HUES48 (cell line): ENCODE results near the gene BCAS3.

Experiments
- H3K27ac ChIP-seq: one replicate; pipeline ENCODE4 v1.7.0; 2013; ENCODE audit warnings: low read depth, low read length, inconsistent platforms
- H3K27me3 ChIP-seq: 2 replicates; pipeline ENCODE4 v1.6.1; 2013; ENCODE audit warnings: mild to moderate bottlenecking, low read length; ENCODE audit not compliant: control insufficient read depth, insufficient read depth
- H3K36me3 ChIP-seq: 2 replicates; pipeline ENCODE4 v1.6.1; 2013; ENCODE audit warnings: low read length; ENCODE audit not compliant: control insufficient read depth, insufficient read depth
- H3K4me1 ChIP-seq: 2 replicates; pipeline ENCODE4 v1.6.1; 2013; ENCODE audit warnings: mild to moderate bottlenecking, low read length; ENCODE audit not compliant: control insufficient read depth, insufficient read depth
- H3K4me3 ChIP-seq: 2 replicates; pipeline ENCODE4 v1.5.1; 2013; ENCODE audit warnings: mild to moderate bottlenecking, low read depth, low read length
- H3K9ac ChIP-seq: 2 replicates; pipeline ENCODE4 v1.6.1; 2013; ENCODE audit warnings: mild to moderate bottlenecking, low read depth, low read length, moderate library complexity
- H3K9me3 ChIP-seq: 2 replicates; pipeline ENCODE4 v1.6.1; 2013; ENCODE audit warnings: low read length; ENCODE audit not compliant: control insufficient read depth, insufficient read depth

The BCAS3 gene

GRCh38 chr17:61057257-61057656 lies 379.6 kb downstream of the BCAS3 start:
- Histone ChIP-seq H3K9ac (no peak overlapping the region), H3K4me3 (no peak overlapping the region), H3K9me3 (no peaks in the 10 kb centered on the region), H3K27ac (no peak overlapping the region), H3K27me3 (no peaks in the 10 kb centered on the region), H3K36me3 (no peaks in the 10 kb centered on the region), H3K4me1 (no peaks in the 10 kb centered on the region)

- Histone ChIP-seq H3K4me3 (no peak overlapping the region), H3K36me3 (no peaks in the 10 kb centered on the region), H3K27ac (no peak overlapping the region), H3K4me1 (no peaks in the 10 kb centered on the region), H3K9me3 (no peaks in the 10 kb centered on the region), H3K27me3 (no peaks in the 10 kb centered on the region), H3K9ac (no peak overlapping the region)
Measured at GRCh38 chr17:61058066-61058465, 380.4 kb downstream of the BCAS3 start.

GRCh38 chr17:61063528-61063927 lies 385.9 kb downstream of the BCAS3 start:
- H3K36me3 ChIP-seq: no peaks in the 10 kb centered on the region
- H3K9me3 ChIP-seq: no peaks in the 10 kb centered on the region
- H3K27me3 ChIP-seq: no peaks in the 10 kb centered on the region
- H3K27ac ChIP-seq: no peak overlapping the region
- no peak overlapping the region for H3K9ac ChIP-seq
- H3K4me3 ChIP-seq: no peak overlapping the region
- peaks cover 18% of the 10 kb centered on the region for H3K4me1 ChIP-seq

- no peak overlapping the region for H3K4me3 ChIP-seq
Measured at GRCh38 chr17:61064087-61064951, 386.7 kb downstream of the BCAS3 start.

GRCh38 chr17:61065263-61065773 lies 387.7 kb downstream of the BCAS3 start:
- no peak overlapping the region for H3K27ac ChIP-seq
- no peaks in the 10 kb centered on the region for H3K9me3 ChIP-seq

More at GRCh38 chr17:61064087-61064951, 386.7 kb downstream of the BCAS3 start:
- no peaks in the 10 kb centered on the region for H3K9me3 ChIP-seq
- H3K27ac ChIP-seq: no peak overlapping the region
- peaks cover 18% of the 10 kb centered on the region for H3K4me1 ChIP-seq
- H3K36me3 ChIP-seq: no peaks in the 10 kb centered on the region
- no peak overlapping the region for H3K9ac ChIP-seq
- H3K27me3 ChIP-seq: no peaks in the 10 kb centered on the region

GRCh38 chr17:61066062-61066461 lies 388.4 kb downstream of the BCAS3 start:
- Histone ChIP-seq H3K27ac (no peak overlapping the region), H3K9ac (no peak overlapping the region), H3K36me3 (no peaks in the 10 kb centered on the region), H3K9me3 (no peaks in the 10 kb centered on the region), H3K27me3 (no peaks in the 10 kb centered on the region), H3K4me1 (peaks cover 18% of the 10 kb centered on the region), H3K4me3 (no peak overlapping the region)

More at GRCh38 chr17:61065263-61065773, 387.7 kb downstream of the BCAS3 start:
- Histone ChIP-seq H3K27me3 (no peaks in the 10 kb centered on the region), H3K4me3 (no peak overlapping the region), H3K36me3 (no peaks in the 10 kb centered on the region), H3K4me1 (peaks cover 18% of the 10 kb centered on the region), H3K9ac (no peak overlapping the region)

- Histone ChIP-seq H3K36me3 (no peaks in the 10 kb centered on the region), H3K9me3 (no peaks in the 10 kb centered on the region), H3K27ac (no peak overlapping the region), H3K27me3 (no peaks in the 10 kb centered on the region), H3K4me1 (peaks cover 22% of the 10 kb centered on the region), H3K4me3 (no peak overlapping the region), H3K9ac (no peak overlapping the region)
Measured at GRCh38 chr17:61070649-61071048, 393.0 kb downstream of the BCAS3 start.

GRCh38 chr17:61072648-61073047 lies 395.0 kb downstream of the BCAS3 start:
- no peaks in the 10 kb centered on the region for H3K36me3 ChIP-seq
- H3K27ac ChIP-seq: no peak overlapping the region
- no peaks in the 10 kb centered on the region for H3K27me3 ChIP-seq

GRCh38 chr17:61073131-61073530 lies 395.5 kb downstream of the BCAS3 start:
- H3K27me3 ChIP-seq: no peaks in the 10 kb centered on the region
- H3K36me3 ChIP-seq: no peaks in the 10 kb centered on the region
- no peak overlapping the region for H3K4me3 ChIP-seq
- H3K4me1 ChIP-seq: peaks cover 15% of the 10 kb centered on the region; the same call in 1 of the 2 replicates
- H3K27ac ChIP-seq: no peak overlapping the region
- no peak overlapping the region for H3K9ac ChIP-seq
- no peaks in the 10 kb centered on the region for H3K9me3 ChIP-seq

More at GRCh38 chr17:61072648-61073047, 395.0 kb downstream of the BCAS3 start:
- peaks cover 15% of the 10 kb centered on the region; the same call in 1 of the 2 replicates for H3K4me1 ChIP-seq
- H3K4me3 ChIP-seq: no peak overlapping the region
- no peak overlapping the region for H3K9ac ChIP-seq
- H3K9me3 ChIP-seq: no peaks in the 10 kb centered on the region

GRCh38 chr17:61073799-61074513 lies 396.3 kb downstream of the BCAS3 start:
- Histone ChIP-seq H3K27ac (no peak overlapping the region), H3K4me1 (peaks cover 15% of the 10 kb centered on the region; the same call in 1 of the 2 replicates), H3K9me3 (no peaks in the 10 kb centered on the region), H3K27me3 (no peaks in the 10 kb centered on the region), H3K9ac (no peak overlapping the region), H3K36me3 (no peaks in the 10 kb centered on the region), H3K4me3 (no peak overlapping the region)

GRCh38 chr17:61075988-61076387 lies 398.3 kb downstream of the BCAS3 start:
- Histone ChIP-seq H3K9ac (no peak overlapping the region), H3K9me3 (no peaks in the 10 kb centered on the region), H3K36me3 (no peaks in the 10 kb centered on the region), H3K27me3 (no peaks in the 10 kb centered on the region), H3K4me1 (peaks cover 15% of the 10 kb centered on the region; the same call in 1 of the 2 replicates), H3K27ac (no peak overlapping the region), H3K4me3 (no peak overlapping the region)
